GM12874 (cell line): ENCODE results near the gene SLC25A21.

Source experiments
- CTCF ChIP-seq: IDR thresholded peaks from 2 replicates; pipeline ENCODE4 v1.5.1; 2011; ENCODE audit warnings: low read depth, mild to moderate bottlenecking, control low read depth, low read length, moderate library complexity; ENCODE audit not compliant: insufficient read depth

SLC25A21 gene

GRCh38 chr14:36826614-36827013 is 345.8 kb downstream of the SLC25A21 start:
- no peak for TF ChIP-seq CTCF

DNA sequence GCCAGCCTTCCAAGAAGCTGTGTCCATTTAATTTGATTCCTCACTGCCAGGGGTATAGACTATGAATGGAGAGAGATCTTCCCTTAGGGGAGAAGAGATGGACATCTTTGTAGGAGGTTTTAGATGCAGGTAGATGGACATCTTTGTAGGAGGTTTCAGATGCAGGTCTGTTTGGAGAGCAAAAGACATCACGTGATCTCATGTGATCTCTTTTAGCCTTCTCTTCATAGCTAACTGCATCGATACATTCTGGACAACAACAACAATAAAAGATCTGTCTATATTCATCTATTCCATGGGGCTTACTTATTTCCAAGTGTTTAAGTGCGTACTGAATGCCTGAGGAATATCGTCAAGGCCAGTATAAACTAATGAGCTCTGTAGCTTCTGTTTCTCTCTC is 347.6 kb downstream of the SLC25A21 start:
- no peak for TF ChIP-seq CTCF

GRCh38 chr14:36823651-36824050 is 348.8 kb downstream of the SLC25A21 start:
- no peak for TF ChIP-seq CTCF

DNA sequence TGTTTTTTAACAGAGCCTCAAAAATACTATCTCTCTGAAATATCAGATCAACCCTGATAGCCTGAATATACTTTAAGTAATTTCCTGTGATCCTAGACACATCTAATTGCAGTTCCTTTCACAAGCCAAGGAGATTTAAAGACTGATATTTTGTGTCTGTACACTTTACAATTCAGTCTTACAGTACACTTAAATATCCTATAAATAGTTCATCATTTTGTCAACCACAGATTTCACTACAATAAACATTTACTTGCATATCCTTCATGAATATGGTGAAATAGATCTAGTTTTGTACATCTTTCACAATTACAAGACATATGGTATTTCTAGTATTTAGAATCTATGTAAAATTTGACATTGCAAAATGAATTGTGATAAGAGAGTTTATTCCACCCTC is 349.7 kb downstream of the SLC25A21 start:
- no peak for TF ChIP-seq CTCF

DNA sequence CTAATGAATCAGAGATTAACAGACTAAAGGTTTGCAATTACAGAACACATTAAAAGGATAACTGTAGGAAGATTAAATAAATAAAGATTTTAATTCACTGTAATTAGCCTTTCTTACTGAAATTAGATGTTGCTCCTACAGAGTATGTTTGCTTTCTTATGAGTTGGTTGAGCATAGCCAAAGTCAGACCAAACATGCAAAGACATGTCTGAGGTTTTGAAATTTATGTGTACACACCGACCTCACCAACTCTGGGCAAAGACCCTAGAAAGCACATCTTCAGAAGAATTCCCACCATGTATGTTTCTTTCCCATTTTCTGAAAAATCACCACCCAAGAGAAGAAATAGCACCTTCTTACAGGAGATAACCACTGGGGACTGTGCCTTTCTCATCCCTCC is 351.5 kb downstream of the SLC25A21 start:
- no peak for TF ChIP-seq CTCF

GRCh38 chr14:36820111-36820709 is 352.2 kb downstream of the SLC25A21 start:
- no peak for TF ChIP-seq CTCF

DNA sequence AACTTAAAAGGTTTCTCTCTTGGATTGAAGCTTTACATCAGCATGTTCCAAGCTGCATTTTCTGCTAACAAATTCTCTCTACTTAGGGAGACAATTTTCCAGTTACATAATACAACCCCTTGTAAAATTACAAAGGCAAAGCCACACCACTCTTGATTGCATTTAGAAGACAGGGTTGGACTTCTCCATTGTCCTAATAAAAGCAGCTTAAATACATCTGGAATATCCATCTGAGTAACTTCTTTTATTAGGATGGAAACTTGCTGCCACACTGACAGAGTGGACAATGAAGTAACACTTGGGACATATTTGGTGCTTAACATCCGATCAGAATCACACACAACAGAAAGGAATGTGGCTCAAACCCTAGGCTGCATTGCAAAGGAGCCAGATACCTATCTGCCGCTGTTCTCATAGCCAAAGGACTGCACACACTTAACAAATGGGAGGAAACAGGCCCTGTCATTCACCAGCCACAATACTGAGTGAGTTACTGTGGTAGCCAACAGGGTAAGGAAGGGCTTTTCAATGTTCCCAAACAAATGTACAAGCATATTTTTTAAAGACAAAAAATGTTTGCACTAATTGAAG is 353.5 kb downstream of the SLC25A21 start:
- no peak for TF ChIP-seq CTCF
